ENCODE data around the gene TMEM259. TPM values are rescaled to one million over a fixed set of nuclear protein-coding genes. Genes with fewer than 3 reads are reported as not detected.

Gene TMEM259
- total and polyA plus RNA-seq, 9 of the 15 experiments (the other 6 are each of a cell fraction or from before 2014, with no cell fraction given) = 0.52 to 231 (median 63.6) TPM

GRCh38 chr19:1017115-1017905, 3.6 kb downstream of the TMEM259 start (continued):
- TF ChIP-seq ZBTB2 (IDR thresholded peaks at IDR 0.05) (no peak), CHD7 (IDR thresholded peaks at IDR 0.05; ENCODE audit: low read depth, low read length) (no peak), MYC (IDR thresholded peaks at IDR 0.05; ENCODE audit: low read depth, low read length) (no peak; the same call in 1 of the 2 replicates), MYC (CRISPR knock-in tag; IDR thresholded peaks at IDR 0.05; ENCODE audit: borderline replicate concordance, low read depth) (no peak), EP400 (IDR thresholded peaks at IDR 0.05) (no peak), ZNF316 (IDR thresholded peaks at IDR 0.05) (no peak), VEZF1 (CRISPR knock-in tag; IDR thresholded peaks at IDR 0.05) (peak; percentile 68), GTF2B (IDR thresholded peaks at IDR 0.05; ENCODE audit: extremely low read depth, insufficient read length) (no peak), PCBP1 (IDR thresholded peaks at IDR 0.05; ENCODE audit: low read depth, low read length, poor library complexity, severe bottlenecking) (no peak), CREM (IDR thresholded peaks at IDR 0.05; ENCODE audit: low read depth) (0 out of 2 replicates have a peak, but pooled peaks have one; percentile 9)
- TF ChIP-seq, protein P1, sequence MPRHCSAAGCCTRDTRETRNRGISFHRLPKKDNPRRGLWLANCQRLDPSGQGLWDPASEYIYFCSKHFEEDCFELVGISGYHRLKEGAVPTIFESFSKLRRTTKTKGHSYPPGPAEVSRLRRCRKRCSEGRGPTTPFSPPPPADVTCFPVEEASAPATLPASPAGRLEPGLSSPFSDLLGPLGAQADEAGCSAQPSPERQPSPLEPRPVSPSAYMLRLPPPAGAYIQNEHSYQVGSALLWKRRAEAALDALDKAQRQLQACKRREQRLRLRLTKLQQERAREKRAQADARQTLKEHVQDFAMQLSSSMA (CRISPR knock-in tag; IDR thresholded peaks at IDR 0.05) = no peak
